ENCODE results near the gene PAPSS1.

Gene PAPSS1

GRCh38 chr4:107710493-107711459 is 9.3 kb downstream of the PAPSS1 start:
- DNase-seq (no peak), ATAC-seq (ENCODE audit: insufficient read depth, low read depth) (no peak)
- H3K9ac ChIP-seq (ENCODE audit: low read depth, low read length), result no peak overlapping the region
- peaks cover 17% of the 10 kb centered on the region for H3K9me3 ChIP-seq (ENCODE audit: insufficient read depth, low read length, severe bottlenecking)
- no peaks in the 10 kb centered on the region for H3K27me3 ChIP-seq (ENCODE audit: insufficient read depth, low read length, poor library complexity)
- H3K36me3 ChIP-seq (ENCODE audit: insufficient read depth, low read length), result 0 out of 2 replicates have a peak, but pooled peaks cover 3% of the 10 kb centered on the region
- H4K20me1 ChIP-seq (ENCODE audit: insufficient read depth, low read length), result no peaks in the 10 kb centered on the region
- H2AFZ ChIP-seq (ENCODE audit: low read depth, low read length), result no peak overlapping the region
- H3K4me2 ChIP-seq (ENCODE audit: insufficient read depth, low read length), result no peak overlapping the region
- no peak overlapping the region for H3K27ac ChIP-seq (ENCODE audit: low read length)
- no peaks in the 10 kb centered on the region for H3K79me2 ChIP-seq (ENCODE audit: insufficient read depth, low read length)
- no peak overlapping the region for H3K4me3 ChIP-seq (ENCODE audit: low read depth in 1 of 2, low read length in 2 of 2)
- TF ChIP-seq EZH2 (IDR thresholded peaks at IDR 0.05; ENCODE audit: borderline replicate concordance, low read depth, low read length, severe bottlenecking), result no peak
- TF ChIP-seq, protein P1, sequence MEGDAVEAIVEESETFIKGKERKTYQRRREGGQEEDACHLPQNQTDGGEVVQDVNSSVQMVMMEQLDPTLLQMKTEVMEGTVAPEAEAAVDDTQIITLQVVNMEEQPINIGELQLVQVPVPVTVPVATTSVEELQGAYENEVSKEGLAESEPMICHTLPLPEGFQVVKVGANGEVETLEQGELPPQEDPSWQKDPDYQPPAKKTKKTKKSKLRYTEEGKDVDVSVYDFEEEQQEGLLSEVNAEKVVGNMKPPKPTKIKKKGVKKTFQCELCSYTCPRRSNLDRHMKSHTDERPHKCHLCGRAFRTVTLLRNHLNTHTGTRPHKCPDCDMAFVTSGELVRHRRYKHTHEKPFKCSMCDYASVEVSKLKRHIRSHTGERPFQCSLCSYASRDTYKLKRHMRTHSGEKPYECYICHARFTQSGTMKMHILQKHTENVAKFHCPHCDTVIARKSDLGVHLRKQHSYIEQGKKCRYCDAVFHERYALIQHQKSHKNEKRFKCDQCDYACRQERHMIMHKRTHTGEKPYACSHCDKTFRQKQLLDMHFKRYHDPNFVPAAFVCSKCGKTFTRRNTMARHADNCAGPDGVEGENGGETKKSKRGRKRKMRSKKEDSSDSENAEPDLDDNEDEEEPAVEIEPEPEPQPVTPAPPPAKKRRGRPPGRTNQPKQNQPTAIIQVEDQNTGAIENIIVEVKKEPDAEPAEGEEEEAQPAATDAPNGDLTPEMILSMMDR (IDR thresholded peaks at IDR 0.05; ENCODE audit: borderline replicate concordance, extremely low read depth, low read length, poor library complexity, severe bottlenecking), result no peak
- H3K4me1 ChIP-seq (ENCODE audit: insufficient read depth, low read length), result no peaks in the 10 kb centered on the region

GRCh38 chr4:107709916-107710315 is 10.1 kb downstream of the PAPSS1 start:
- H3K4me2 ChIP-seq (ENCODE audit: insufficient read depth, low read length), result no peak overlapping the region
- H3K36me3 ChIP-seq (ENCODE audit: insufficient read depth, low read length), result 0 out of 2 replicates have a peak, but pooled peaks cover 3% of the 10 kb centered on the region
- no peak overlapping the region for H2AFZ ChIP-seq (ENCODE audit: low read depth, low read length)
- no peak overlapping the region for H3K27ac ChIP-seq (ENCODE audit: low read length)
- no peak overlapping the region for H3K9ac ChIP-seq (ENCODE audit: low read depth, low read length)
- no peaks in the 10 kb centered on the region for H3K79me2 ChIP-seq (ENCODE audit: insufficient read depth, low read length)
- H3K9me3 ChIP-seq (ENCODE audit: insufficient read depth, low read length, severe bottlenecking), result peaks cover 25% of the 10 kb centered on the region
- no peaks in the 10 kb centered on the region for H3K4me1 ChIP-seq (ENCODE audit: insufficient read depth, low read length)
- H3K4me3 ChIP-seq (ENCODE audit: low read depth in 1 of 2, low read length in 2 of 2), result no peak overlapping the region
- H3K27me3 ChIP-seq (ENCODE audit: insufficient read depth, low read length, poor library complexity), result no peaks in the 10 kb centered on the region
- no peaks in the 10 kb centered on the region for H4K20me1 ChIP-seq (ENCODE audit: insufficient read depth, low read length)
- DNase-seq (no peak), ATAC-seq (ENCODE audit: insufficient read depth, low read depth) (no peak)
- TF ChIP-seq, protein P1 (IDR thresholded peaks at IDR 0.05; ENCODE audit: borderline replicate concordance, extremely low read depth, low read length, poor library complexity, severe bottlenecking), result no peak
- no peak for TF ChIP-seq EZH2 (IDR thresholded peaks at IDR 0.05; ENCODE audit: borderline replicate concordance, low read depth, low read length, severe bottlenecking)

- Histone ChIP-seq H3K27me3 (ENCODE audit: insufficient read depth, low read length, poor library complexity) (no peaks in the 10 kb centered on the region), H3K9ac (ENCODE audit: low read depth, low read length) (no peak overlapping the region), H2AFZ (ENCODE audit: low read depth, low read length) (no peak overlapping the region), H3K4me1 (ENCODE audit: insufficient read depth, low read length) (no peaks in the 10 kb centered on the region), H3K4me3 (ENCODE audit: low read depth in 1 of 2, low read length in 2 of 2) (no peak overlapping the region), H3K36me3 (ENCODE audit: insufficient read depth, low read length) (0 out of 2 replicates have a peak, but pooled peaks cover 3% of the 10 kb centered on the region), H4K20me1 (ENCODE audit: insufficient read depth, low read length) (no peaks in the 10 kb centered on the region), H3K4me2 (ENCODE audit: insufficient read depth, low read length) (no peak overlapping the region), H3K79me2 (ENCODE audit: insufficient read depth, low read length) (no peaks in the 10 kb centered on the region), H3K27ac (ENCODE audit: low read length) (no peak overlapping the region), H3K9me3 (ENCODE audit: insufficient read depth, low read length, severe bottlenecking) (peaks cover 28% of the 10 kb centered on the region)
- DNase-seq (no peak), ATAC-seq (ENCODE audit: insufficient read depth, low read depth) (no peak)
- TF ChIP-seq, protein P1 (IDR thresholded peaks at IDR 0.05; ENCODE audit: borderline replicate concordance, extremely low read depth, low read length, poor library complexity, severe bottlenecking), result no peak
- no peak for TF ChIP-seq EZH2 (IDR thresholded peaks at IDR 0.05; ENCODE audit: borderline replicate concordance, low read depth, low read length, severe bottlenecking)
Measured at GRCh38 chr4:107708225-107708624, 11.8 kb downstream of the PAPSS1 start.

Data from DND-41 (cell line).